Left forelimb (tissue), 1 donor: ENCODE results near the gene UBXN6.

ENCODE experiments used
- DNase-seq: peaks from one replicate; pipeline ENCODE4 v3.0.0-alpha.2; 2018; ENCODE audit warnings: low spot score

UBXN6 gene

GRCh38 chr19:4442819-4443146 lies 14.8 kb downstream of the UBXN6 start:
- DNase-seq, result no peak

- no peak for DNase-seq
Measured at GRCh38 chr19:4441994-4442818, 15.4 kb downstream of the UBXN6 start.

- DNase-seq, result no peak
Measured at GRCh38 chr19:4439243-4439642, 18.4 kb downstream of the UBXN6 start.

GRCh38 chr19:4437103-4437502 lies 20.5 kb downstream of the UBXN6 start:
- no peak for DNase-seq

- no peak for DNase-seq
Measured at GRCh38 chr19:4436231-4436630, 21.4 kb downstream of the UBXN6 start.

GRCh38 chr19:4434391-4434790 lies 23.2 kb downstream of the UBXN6 start:
- DNase-seq, result no peak

GRCh38 chr19:4432918-4433506 lies 24.6 kb downstream of the UBXN6 start:
- no peak for DNase-seq

GRCh38 chr19:4431808-4432674 lies 25.6 kb downstream of the UBXN6 start:
- DNase-seq, result no peak

- DNase-seq, result no peak
Measured at GRCh38 chr19:4431296-4431695, 26.3 kb downstream of the UBXN6 start.

GRCh38 chr19:4430760-4431159 lies 26.8 kb downstream of the UBXN6 start:
- no peak for DNase-seq

GRCh38 chr19:4429771-4430171 lies 27.8 kb downstream of the UBXN6 start:
- DNase-seq, result no peak

GRCh38 chr19:4429256-4429655 lies 28.3 kb downstream of the UBXN6 start:
- DNase-seq, result no peak

GRCh38 chr19:4428326-4428975 lies 29.1 kb downstream of the UBXN6 start:
- no peak for DNase-seq

- DNase-seq, result no peak
Measured at GRCh38 chr19:4425537-4425936, 32.1 kb downstream of the UBXN6 start.

- DNase-seq, result no peak
Measured at GRCh38 chr19:4423416-4424126, 34.0 kb downstream of the UBXN6 start.

- DNase-seq, result no peak
Measured at GRCh38 chr19:4416268-4416667, 41.3 kb downstream of the UBXN6 start.

- DNase-seq, result no peak
Measured at GRCh38 chr19:4415352-4415751, 42.2 kb downstream of the UBXN6 start.

GRCh38 chr19:4414800-4415321 lies 42.7 kb downstream of the UBXN6 start:
- DNase-seq, result no peak

GRCh38 chr19:4414144-4414799 lies 43.3 kb downstream of the UBXN6 start:
- DNase-seq, result no peak

GRCh38 chr19:4413588-4413987 lies 44.0 kb downstream of the UBXN6 start:
- no peak for DNase-seq
